Panc1 (cell line): ENCODE results near the gene KPNB1. TPM values are rescaled to one million over a fixed set of nuclear protein-coding genes. Genes with fewer than 3 reads are reported as not detected.

Experiments used
- ATAC-seq: fragments of 200-7000 bp; cut with Tn5 transposase; 2 replicates; pipeline ENCODE4 v1.9.1; 2020; ENCODE audit warnings: mild to moderate bottlenecking, moderate library complexity
- BruUV-seq: library from RNA; stranded (reverse); fragments of 400-500 nt; replicated peaks from 2 replicates; lab custom pipeline; 2021; lab: Mats Ljungman, UMichigan
- CTCF ChIA-PET: fragments of 300-600 bp; sonication (Branson Sonifier 250); formaldehyde crosslinking; loops from one replicate; lab custom pipeline; 2022; ENCODE audit warnings: antibody characterized with exemption; lab: Charles Lee
- POLR2A ChIA-PET: fragments of 300-600 bp; sonication (Branson Sonifier 250); formaldehyde crosslinking; loops from one replicate; lab custom pipeline; 2022; ENCODE audit warnings: antibody characterized with exemption; lab: Charles Lee
- DNase-seq: peaks from one replicate; pipeline ENCODE4 v3.0.0-alpha.2; 2010; ENCODE audit warnings: low read depth, low spot score
- H3K27ac ChIP-seq: 2 replicates; pipeline ENCODE4 v1.5.1; 2011; ENCODE audit warnings: mild to moderate bottlenecking, low read length, inconsistent platforms
- H3K27me3 ChIP-seq: fragments of 200-500 bp; sonication (Bioruptor generic); 2 replicates; pipeline ENCODE4 v1.6.0; 2014; ENCODE audit warnings: low read length, inconsistent platforms; ENCODE audit not compliant: control insufficient read depth, insufficient read depth
- H3K36me3 ChIP-seq: fragments of 200-500 bp; sonication (Bioruptor generic); 2 replicates; pipeline ENCODE4 v1.5.1; 2014; ENCODE audit warnings: inconsistent platforms, mild to moderate bottlenecking, low read length, moderate library complexity; ENCODE audit not compliant: control insufficient read depth, insufficient read depth
- H3K4me1 ChIP-seq: 2 replicates; pipeline ENCODE4 v1.5.1; 2011; ENCODE audit warnings: inconsistent platforms, mild to moderate bottlenecking, low read length, moderate library complexity; ENCODE audit not compliant: control insufficient read depth, insufficient read depth
- H3K4me3 ChIP-seq, 2 experiments: 2 replicates each; pipeline ENCODE4 v1.5.1; 2011 to 2012; ENCODE audit warnings: low read depth in 2 of 2, low read length in 2 of 2, mild to moderate bottlenecking in 2 of 2, inconsistent platforms in 1 of 2, moderate library complexity in 1 of 2
- H3K9me3 ChIP-seq: fragments of 200-500 bp; sonication (Bioruptor generic); 2 replicates; pipeline ENCODE4 v1.5.1; 2014; ENCODE audit warnings: low read depth, mild to moderate bottlenecking, inconsistent platforms, low read length, moderate library complexity; ENCODE audit not compliant: control insufficient read depth, insufficient read depth
- CTCF ChIP-seq: fragments of 450-650 bp; IDR thresholded peaks from 2 replicates; pipeline ENCODE4 v1.5.1; 2017; ENCODE audit warnings: mild to moderate bottlenecking
- POLR2AphosphoS5 ChIP-seq: IDR thresholded peaks from 2 replicates; pipeline ENCODE4 v1.6.1; 2012; ENCODE audit warnings: mild to moderate bottlenecking, low read depth, low read length, moderate library complexity
- REST ChIP-seq, 2 experiments: IDR thresholded peaks; 2 replicates each; pipeline ENCODE4 v1.6.1; 2011 to 2012; ENCODE audit warnings: low read depth in 2 of 2, control low read depth in 1 of 2, low read length in 1 of 2, mild to moderate bottlenecking in 1 of 2, moderate library complexity in 1 of 2; ENCODE audit not compliant: insufficient read depth in 1 of 2
- SIN3A ChIP-seq: IDR thresholded peaks from 2 replicates; pipeline ENCODE4 v1.6.1; 2012; ENCODE audit warnings: low read depth, mild to moderate bottlenecking, low read length, moderate library complexity, borderline replicate concordance; ENCODE audit not compliant: insufficient read depth
- TCF7L2 ChIP-seq: IDR thresholded peaks from 2 replicates; pipeline ENCODE4 v1.6.1; 2011; ENCODE audit warnings: mild to moderate bottlenecking, low read depth, low read length, inconsistent platforms
- in situ Hi-C: cut with HindIII; loops from 2 replicates; pipeline ENCODE4 v1.10.0; 2016; ENCODE audit warnings: low sequenced_read_pairs, low pct_unique_long_range_greater_than_20kb
- intact Hi-C: fragments of 100-400 bp; cut with micrococcal nuclease; formaldehyde crosslinking; loops from one replicate; pipeline ENCODE4 v1.10.0; 2022; ENCODE audit not compliant: unreplicated experiment
- total RNA-seq: library from RNA; stranded (reverse); gene quantifications from one replicate; pipeline ENCODE4 v1.2.1, GENCODE V29; 2021; ENCODE audit not compliant: unreplicated experiment

KPNB1 gene
- total RNA-seq, 1 experiment from 2014 or later: 666 TPM

- Histone ChIP-seq H3K27ac (no peak overlapping the region), H3K36me3 (no peaks in the 10 kb centered on the region), H3K9me3 (no peaks in the 10 kb centered on the region), H3K4me1 (peaks cover 8% of the 10 kb centered on the region), H3K27me3 (no peaks in the 10 kb centered on the region), H3K4me3 (no peak overlapping the region)
- ATAC-seq (no peak), DNase-seq (no peak)
- intact Hi-C loops: loop anchor here (5.0 kb wide), 1 partner anchor 104 kb away; no protein-coding TSS in a partner anchor
- no peak for TF ChIP-seq CTCF
- no peak for TF ChIP-seq REST (IDR thresholded peaks at IDR 0.05; ENCODE audit: insufficient read depth in 1 of 2, low read depth in 2 of 2, low read length in 1 of 2)
- no peak for TF ChIP-seq TCF7L2
- no peak for TF ChIP-seq SIN3A
- TF ChIP-seq POLR2AphosphoS5: no peak
- POLR2A ChIA-PET: interaction anchor here (0.6 to 0.7 kb wide), 3 partner anchors 19 to 34 kb away, joined by 3 to 11 read pairs (median 3); no protein-coding TSS in a partner anchor
- no TSS peak for BruUV-seq
- in situ Hi-C loops: no loop called here
- CTCF ChIA-PET: interaction anchor here (0.6 to 1.4 kb wide), 6 partner anchors 10 to 208 kb away, joined by 3 to 12 read pairs (median 5); no protein-coding TSS in a partner anchor
Observed at GRCh38 chr17:47697906-47698711, 48.4 kb downstream of the KPNB1 start.

GRCh38 chr17:47698749-47699535, 49.2 kb downstream of the KPNB1 start:
- TF ChIP-seq CTCF (peak; percentile 100), SIN3A (no peak)
- intact Hi-C loops (loop anchor here (5.0 kb wide), 1 partner anchor 103 kb away; no protein-coding TSS in a partner anchor), in situ Hi-C loops (no loop called here)
- H3K27me3 ChIP-seq: no peaks in the 10 kb centered on the region
- no peaks in the 10 kb centered on the region for H3K36me3 ChIP-seq
- CTCF ChIA-PET: interaction anchor here (0.9 to 2.2 kb wide), 3 partner anchors 29 to 102 kb away, joined by 3 to 17 read pairs (median 9); no protein-coding TSS in a partner anchor
- DNase-seq (no peak), ATAC-seq (peak; percentile 63)
- no peaks in the 10 kb centered on the region for H3K9me3 ChIP-seq
- no TSS peak for BruUV-seq
- POLR2A ChIA-PET: interaction anchor here (0.7 kb wide), 1 partner anchor 121 kb away, joined by 4 read pairs; no protein-coding TSS in a partner anchor
- no peak overlapping the region for H3K4me3 ChIP-seq
- no peak overlapping the region for H3K27ac ChIP-seq
- H3K4me1 ChIP-seq: peaks cover 6% of the 10 kb centered on the region; the same call in 1 of the 2 replicates
